ENCODE data around the gene OXER1. TPM values are rescaled to one million over a fixed set of nuclear protein-coding genes. Genes with fewer than 3 reads are reported as not detected.

Gene OXER1
- total RNA-seq, 1 donor from 2014 or later: under 0.01 TPM

DNA sequence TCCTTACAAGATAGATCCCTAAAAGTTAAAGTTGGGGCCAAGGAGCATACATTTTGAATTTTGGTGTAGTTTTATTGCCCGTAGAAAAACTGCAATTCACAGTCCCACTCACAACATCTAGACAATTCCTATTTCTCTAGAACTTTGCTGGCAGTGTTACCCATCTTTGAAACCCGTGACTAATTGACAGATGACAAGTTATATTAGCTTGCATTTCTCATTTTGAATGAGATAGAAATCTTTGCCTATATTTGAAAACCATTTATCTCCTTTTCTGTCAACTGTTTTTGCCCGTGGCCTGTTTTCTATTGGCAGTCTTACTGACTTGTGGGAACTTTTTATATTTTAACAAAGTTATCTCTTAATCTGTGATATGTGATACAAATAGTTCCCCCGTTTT is 50.0 kb downstream of the OXER1 start:
- peaks cover 0 to 3% (median 2%) of the 10 kb centered on the region in 3 donors for H3K36me3 ChIP-seq (ENCODE audit: control insufficient read depth in 3 of 3, insufficient read depth in 3 of 3, low read length in 3 of 3)
- no peaks in the 10 kb centered on the region for H3K27me3 ChIP-seq (ENCODE audit: control insufficient read depth in 3 of 3, insufficient read depth in 3 of 3, low read length in 3 of 3)
- no peak overlapping the region for H3K9ac ChIP-seq (ENCODE audit: low read depth in 1 of 3, low read length in 3 of 3)
- no peaks in the 10 kb centered on the region for H3K9me3 ChIP-seq (ENCODE audit: control insufficient read depth in 3 of 3, low read length in 3 of 3)
- H3K27ac ChIP-seq (ENCODE audit: low read depth, low read length): no peak overlapping the region
- H3K4me1 ChIP-seq (ENCODE audit: control insufficient read depth in 3 of 3, insufficient read depth in 3 of 3, low read length in 3 of 3): no peaks in the 10 kb centered on the region
- H3K4me3 ChIP-seq (ENCODE audit: low read length in 3 of 3): no peak overlapping the region

DNA sequence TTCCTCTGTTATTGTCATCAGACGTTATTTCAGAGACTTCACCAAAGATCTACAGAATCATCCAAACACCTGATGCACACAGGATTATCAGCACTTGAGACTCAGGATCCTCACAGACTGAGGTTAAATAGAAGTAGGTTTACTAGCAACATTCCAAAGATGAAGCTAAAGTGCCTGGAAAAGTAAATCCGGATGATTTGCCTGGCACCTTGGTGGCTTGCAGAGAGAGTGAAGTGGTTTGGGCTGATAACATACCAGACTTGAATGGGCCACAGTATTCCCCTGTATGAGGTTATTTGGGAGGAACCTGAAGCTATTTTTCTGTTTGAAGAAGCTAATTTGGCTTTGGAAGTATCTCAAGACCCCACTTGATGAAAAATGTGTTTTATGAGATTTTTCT is 51.0 kb downstream of the OXER1 start:
- Histone ChIP-seq H3K4me3 (ENCODE audit: low read length in 3 of 3) (no peak overlapping the region), H3K9me3 (ENCODE audit: control insufficient read depth in 3 of 3, low read length in 3 of 3) (no peaks in the 10 kb centered on the region), H3K4me1 (ENCODE audit: control insufficient read depth in 3 of 3, insufficient read depth in 3 of 3, low read length in 3 of 3) (no peaks in the 10 kb centered on the region), H3K9ac (ENCODE audit: low read depth in 1 of 3, low read length in 3 of 3) (no peak overlapping the region), H3K27ac (ENCODE audit: low read depth, low read length) (no peak overlapping the region), H3K27me3 (ENCODE audit: control insufficient read depth in 3 of 3, insufficient read depth in 3 of 3, low read length in 3 of 3) (no peaks in the 10 kb centered on the region), H3K36me3 (ENCODE audit: control insufficient read depth in 3 of 3, insufficient read depth in 3 of 3, low read length in 3 of 3) (peaks cover 0 to 5% (median 4%) of the 10 kb centered on the region in 3 donors)

Small RNA genes lying within 50 kb of the gene (small RNA-seq; reads per million reads assigned to genes)
- not detected for gene RNU6-137P

Other genes starting within 250 kb of the OXER1 start
- gene MTA3, start 195.5 kb downstream of the OXER1 start, total RNA-seq: 26.6 TPM
- gene HAAO, start 28.4 kb upstream of the OXER1 start, total RNA-seq: 4.2 TPM